Mammary epithelial cell (primary cell): Measurements from ENCODE around the gene HPSE2.

Experiments used
- EZH2 ChIP-seq: IDR thresholded peaks from 2 replicates; pipeline ENCODE4 v1.6.1; 2012; ENCODE audit warnings: low read length, inconsistent platforms, borderline replicate concordance
- TF ChIP-seq, protein P1 (sequence below), 2 donors: IDR thresholded peaks in 1 of 2; conservative IDR thresholded peaks in 1 of 2; 2 replicates each; pipeline ENCODE4 v1.5.1; 2011 to 2012; ENCODE audit warnings: inconsistent platforms in 2 of 2, low read length in 2 of 2, mild to moderate bottlenecking in 2 of 2, control low read depth in 1 of 2, low read depth in 1 of 2; ENCODE audit not compliant: insufficient read depth in 1 of 2; ENCODE audit errors: extremely low read depth in 1 of 2

DNA sequence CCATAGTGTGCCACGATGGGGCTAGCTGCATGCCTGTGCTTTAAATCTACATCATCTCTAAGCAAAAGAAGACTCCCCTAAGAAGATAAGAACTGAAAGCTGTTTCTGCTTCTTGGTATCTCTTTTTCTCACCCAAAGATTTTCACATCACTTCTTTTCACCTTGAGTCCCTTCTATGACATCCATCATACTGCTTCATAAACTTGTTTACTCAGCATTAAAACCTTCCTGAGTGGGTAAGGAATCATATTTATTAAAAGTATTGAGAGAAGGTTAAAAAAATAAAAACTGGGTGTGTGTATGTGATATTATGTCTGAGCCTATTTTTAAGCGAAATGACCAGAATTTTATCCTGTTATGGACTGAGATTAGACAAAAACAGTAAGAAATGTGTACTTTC, 150.3 kb downstream of the HPSE2 start:
- TF ChIP-seq, protein P1, sequence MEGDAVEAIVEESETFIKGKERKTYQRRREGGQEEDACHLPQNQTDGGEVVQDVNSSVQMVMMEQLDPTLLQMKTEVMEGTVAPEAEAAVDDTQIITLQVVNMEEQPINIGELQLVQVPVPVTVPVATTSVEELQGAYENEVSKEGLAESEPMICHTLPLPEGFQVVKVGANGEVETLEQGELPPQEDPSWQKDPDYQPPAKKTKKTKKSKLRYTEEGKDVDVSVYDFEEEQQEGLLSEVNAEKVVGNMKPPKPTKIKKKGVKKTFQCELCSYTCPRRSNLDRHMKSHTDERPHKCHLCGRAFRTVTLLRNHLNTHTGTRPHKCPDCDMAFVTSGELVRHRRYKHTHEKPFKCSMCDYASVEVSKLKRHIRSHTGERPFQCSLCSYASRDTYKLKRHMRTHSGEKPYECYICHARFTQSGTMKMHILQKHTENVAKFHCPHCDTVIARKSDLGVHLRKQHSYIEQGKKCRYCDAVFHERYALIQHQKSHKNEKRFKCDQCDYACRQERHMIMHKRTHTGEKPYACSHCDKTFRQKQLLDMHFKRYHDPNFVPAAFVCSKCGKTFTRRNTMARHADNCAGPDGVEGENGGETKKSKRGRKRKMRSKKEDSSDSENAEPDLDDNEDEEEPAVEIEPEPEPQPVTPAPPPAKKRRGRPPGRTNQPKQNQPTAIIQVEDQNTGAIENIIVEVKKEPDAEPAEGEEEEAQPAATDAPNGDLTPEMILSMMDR (conservative IDR thresholded peaks at IDR 0.05 in 1 of 2, IDR thresholded peaks at IDR 0.05 in 1 of 2; ENCODE audit: extremely low read depth in 1 of 2, insufficient read depth in 1 of 2, low read depth in 1 of 2, low read length in 2 of 2), result no peak
- no peak for TF ChIP-seq EZH2
